HEK293 (cell line): ENCODE results near the gene NPEPL1.

Source experiments
- CTCF ChIA-PET: fragments of 350-600 bp; formaldehyde crosslinking; extraction: SDS; loops from one replicate; lab custom pipeline; 2021; ENCODE audit warnings: antibody characterized with exemption; lab: Yijun Ruan, JAX
- POLR2A ChIA-PET: fragments of 300-600 bp; formaldehyde crosslinking; extraction: SDS; loops from one replicate; lab custom pipeline; 2020; ENCODE audit warnings: antibody characterized with exemption, inconsistent platforms; lab: Yijun Ruan, JAX
- H3K27ac ChIP-seq: fragments of 200-500 bp; sonication (Bioruptor generic); 2 replicates; pipeline ENCODE4 v1.5.1; 2014; ENCODE audit warnings: low read depth, low read length, control low read depth, inconsistent platforms; ENCODE audit errors: extremely low read depth
- H3K36me3 ChIP-seq, 2 experiments: fragments of 200-500 bp in 1 of 2; sonication (Bioruptor generic) in 1 of 2; 1 replicate in 1 of 2; 2 replicates in 1 of 2; pipeline ENCODE4 v1.5.1; 2014 to 2017; ENCODE audit warnings: inconsistent platforms in 2 of 2, low read length in 2 of 2; ENCODE audit not compliant: control insufficient read depth in 2 of 2, insufficient read depth in 1 of 2
- H3K4me1 ChIP-seq: fragments of 200-500 bp; sonication (Bioruptor generic); 2 replicates; pipeline ENCODE4 v1.5.1; 2014; ENCODE audit warnings: mild to moderate bottlenecking, low read length, inconsistent platforms; ENCODE audit not compliant: control insufficient read depth, insufficient read depth
- H3K4me3 ChIP-seq: 2 replicates; pipeline ENCODE4 v1.5.1; 2011; ENCODE audit warnings: low read depth, mild to moderate bottlenecking, control low read depth, low read length, moderate library complexity
- H3K9me3 ChIP-seq: fragments of 200-500 bp; sonication (Bioruptor generic); 2 replicates; pipeline ENCODE4 v1.5.1; 2014; ENCODE audit warnings: low read depth, low read length, inconsistent platforms; ENCODE audit not compliant: control insufficient read depth, insufficient read depth
- ATF2 ChIP-seq: fragments of 450-650 bp; formaldehyde crosslinking; IDR thresholded peaks from 2 replicates; pipeline ENCODE4 v1.5.1; 2016; ENCODE audit warnings: missing biosample characterization, missing genetic modification characterization, low read depth
- IKZF3 ChIP-seq: fragments of 450-650 bp; IDR thresholded peaks from 2 replicates; pipeline ENCODE4 v1.5.0; 2018; ENCODE audit warnings: missing biosample characterization, mild to moderate bottlenecking, missing genetic modification characterization, moderate library complexity
- MZF1 ChIP-seq: fragments of 450-650 bp; formaldehyde crosslinking; IDR thresholded peaks from 2 replicates; pipeline ENCODE4 v1.5.1; 2017; ENCODE audit warnings: missing biosample characterization, missing genetic modification characterization, borderline replicate concordance
- PRDM10 ChIP-seq: fragments of 450-650 bp; formaldehyde crosslinking; IDR thresholded peaks from 2 replicates; pipeline ENCODE4 v1.5.1; 2016; ENCODE audit warnings: missing biosample characterization, missing genetic modification characterization
- PRDM4 ChIP-seq: fragments of 450-650 bp; formaldehyde crosslinking; IDR thresholded peaks from 2 replicates; pipeline ENCODE4 v1.5.1; 2017; ENCODE audit warnings: missing biosample characterization, missing genetic modification characterization
- WT1 ChIP-seq: fragments of 450-650 bp; formaldehyde crosslinking; IDR thresholded peaks from 2 replicates; pipeline ENCODE4 v1.5.1; 2016; ENCODE audit warnings: missing biosample characterization, missing genetic modification characterization
- ZBTB20 ChIP-seq: fragments of 450-650 bp; formaldehyde crosslinking; IDR thresholded peaks from 2 replicates; pipeline ENCODE4 v1.5.1; 2016; ENCODE audit warnings: missing biosample characterization, missing genetic modification characterization
- ZBTB48 ChIP-seq: fragments of 450-650 bp; formaldehyde crosslinking; IDR thresholded peaks from 2 replicates; pipeline ENCODE4 v1.5.1; 2016; ENCODE audit warnings: missing biosample characterization, missing genetic modification characterization
- ZFP3 ChIP-seq: fragments of 450-650 bp; formaldehyde crosslinking; IDR thresholded peaks from 2 replicates; pipeline ENCODE4 v1.5.1; 2016; ENCODE audit warnings: low read depth, missing biosample characterization, missing genetic modification characterization
- ZNF174 ChIP-seq: fragments of 450-650 bp; formaldehyde crosslinking; IDR thresholded peaks from 2 replicates; pipeline ENCODE4 v1.5.0; 2017; ENCODE audit warnings: missing biosample characterization, mild to moderate bottlenecking, missing genetic modification characterization
- ZNF2 ChIP-seq: fragments of 450-650 bp; formaldehyde crosslinking; IDR thresholded peaks from 2 replicates; pipeline ENCODE4 v1.5.1; 2016; ENCODE audit warnings: missing biosample characterization, missing genetic modification characterization
- ZNF221 ChIP-seq: fragments of 450-650 bp; formaldehyde crosslinking; IDR thresholded peaks from 2 replicates; pipeline ENCODE4 v1.5.1; 2017; ENCODE audit warnings: missing biosample characterization, missing genetic modification characterization, borderline replicate concordance
- ZNF335 ChIP-seq: fragments of 450-650 bp; formaldehyde crosslinking; conservative IDR thresholded peaks from 2 replicates; pipeline ENCODE4 v1.5.1; 2016; ENCODE audit warnings: missing biosample characterization, missing genetic modification characterization
- ZNF423 ChIP-seq: fragments of 450-650 bp; formaldehyde crosslinking; IDR thresholded peaks from 2 replicates; pipeline ENCODE4 v1.5.1; 2016; ENCODE audit warnings: missing biosample characterization, missing genetic modification characterization
- ZNF433 ChIP-seq: fragments of 450-650 bp; formaldehyde crosslinking; IDR thresholded peaks from 2 replicates; pipeline ENCODE4 v1.5.1; 2016; ENCODE audit warnings: missing biosample characterization, missing genetic modification characterization, low read depth
- ZNF544 ChIP-seq: fragments of 450-650 bp; formaldehyde crosslinking; IDR thresholded peaks from 2 replicates; pipeline ENCODE4 v1.5.0; 2017; ENCODE audit warnings: missing biosample characterization, missing genetic modification characterization
- ZNF549 ChIP-seq: fragments of 450-650 bp; IDR thresholded peaks from 2 replicates; pipeline ENCODE4 v1.5.1; 2018; ENCODE audit warnings: missing biosample characterization, missing genetic modification characterization, mild to moderate bottlenecking, inconsistent platforms, moderate library complexity
- ZNF692 ChIP-seq: fragments of 450-650 bp; formaldehyde crosslinking; IDR thresholded peaks from 2 replicates; pipeline ENCODE4 v1.5.1; 2016; ENCODE audit warnings: missing biosample characterization, missing genetic modification characterization
- ZNF768 ChIP-seq: fragments of 450-650 bp; formaldehyde crosslinking; IDR thresholded peaks from 2 replicates; pipeline ENCODE4 v1.5.1; 2018; ENCODE audit warnings: missing biosample characterization, mild to moderate bottlenecking, missing genetic modification characterization

NPEPL1 gene

GRCh38 chr20:58710481-58711265 lies 18.1 kb downstream of the NPEPL1 start (continued):
- TF ChIP-seq PRDM4 (tag by site-specific recombination) = no peak
- TF ChIP-seq ZBTB20 (tag by site-specific recombination) = no peak
- TF ChIP-seq ZNF2 (tag by site-specific recombination) = no peak
- no peak for TF ChIP-seq ATF2 (tag by site-specific recombination)

- no peaks in the 10 kb centered on the region for H3K9me3 ChIP-seq
- ChIA-PET POLR2A (no interaction called here), CTCF (interaction anchor here (0.5 to 1.1 kb wide), 3 partner anchors 8 to 56 kb away, joined by 3 read pairs; no protein-coding TSS in a partner anchor)
- H3K27ac ChIP-seq = no peak overlapping the region
- no peak overlapping the region for H3K4me3 ChIP-seq
- H3K4me1 ChIP-seq = no peaks in the 10 kb centered on the region
- no peaks in the 10 kb centered on the region for H3K36me3 ChIP-seq
- no peak for TF ChIP-seq PRDM10 (tag by site-specific recombination)
- no peak for TF ChIP-seq ZFP3 (tag by site-specific recombination)
- no peak for TF ChIP-seq ZNF433
- no peak for TF ChIP-seq ZNF549
- TF ChIP-seq ZBTB48 = no peak
- TF ChIP-seq IKZF3 = no peak
- no peak for TF ChIP-seq ZNF423
- no peak for TF ChIP-seq WT1 (tag by site-specific recombination)
- TF ChIP-seq ZNF174 (tag by site-specific recombination) = no peak
- no peak for TF ChIP-seq ZNF692 (tag by site-specific recombination)
- TF ChIP-seq ZNF221 (tag by site-specific recombination) = no peak
- TF ChIP-seq MZF1 = no peak
- TF ChIP-seq PRDM4 (tag by site-specific recombination) = no peak
- no peak for TF ChIP-seq ZNF544 (tag by site-specific recombination)
- TF ChIP-seq ZNF335 (tag by site-specific recombination) = no peak
- no peak for TF ChIP-seq ZNF768 (tag by site-specific recombination)
Measured at GRCh38 chr20:58711266-58712051, 18.9 kb downstream of the NPEPL1 start.
